CD14-positive monocyte (primary cell): ENCODE data around the gene ZNF334. TPM values are rescaled to one million over a fixed set of nuclear protein-coding genes. Genes with fewer than 3 reads are reported as not detected.

Experiments used
- DNase-seq, 3 donors: peaks; one replicate each; pipeline ENCODE4 v3.0.0-alpha.2; 2011 to 2022
- H2AFZ ChIP-seq: 2 replicates; pipeline ENCODE4 v1.6.0; 2012; ENCODE audit warnings: mild to moderate bottlenecking, low read depth, low read length, inconsistent platforms; ENCODE audit not compliant: insufficient read depth, poor library complexity, severe bottlenecking
- H3K27ac ChIP-seq, 2 donors: 1 replicate in 1 of 2; 2 replicates in 1 of 2; pipeline ENCODE4 v1.5.1; 2012 to 2013; ENCODE audit warnings: low read length in 2 of 2, control low read depth in 1 of 2, inconsistent platforms in 1 of 2, low read depth in 1 of 2, mild to moderate bottlenecking in 1 of 2
- H3K27me3 ChIP-seq, 2 donors: one replicate each; pipeline versions ENCODE4 v1.6.0 to v1.6.1; 2011 to 2013; ENCODE audit warnings: low read length in 2 of 2; ENCODE audit not compliant: control insufficient read depth in 2 of 2, insufficient read depth in 2 of 2
- H3K36me3 ChIP-seq, 2 donors: replicated peaks in 1 of 2; 1 replicate in 1 of 2; 2 replicates in 1 of 2; pipeline versions ENCODE4 v1.5.1 to v1.6.1; 2012 to 2013; ENCODE audit warnings: low read length in 2 of 2, control low read depth in 1 of 2, inconsistent platforms in 1 of 2, mild to moderate bottlenecking in 1 of 2; ENCODE audit not compliant: insufficient read depth in 2 of 2, control insufficient read depth in 1 of 2
- H3K4me1 ChIP-seq, 2 donors: 1 replicate in 1 of 2; 2 replicates in 1 of 2; pipeline versions ENCODE4 v1.5.1 to v1.6.1; 2012 to 2013; ENCODE audit warnings: low read length in 2 of 2, control low read depth in 1 of 2, inconsistent platforms in 1 of 2, mild to moderate bottlenecking in 1 of 2, moderate library complexity in 1 of 2; ENCODE audit not compliant: insufficient read depth in 2 of 2, control insufficient read depth in 1 of 2
- H3K4me2 ChIP-seq: replicated peaks from 2 replicates; pipeline ENCODE3; 2012; ENCODE audit warnings: low read length, moderate library complexity, mild to moderate bottlenecking; ENCODE audit not compliant: poor library complexity, severe bottlenecking; ENCODE audit errors: extremely low read depth
- H3K4me3 ChIP-seq, 3 experiments: fragments of 200-600 bp in 1 of 3; sonication (generic) in 1 of 3; replicated peaks in 1 of 3; 1 replicate in 2 of 3; 2 replicates in 1 of 3; pipeline ENCODE4 v1.5.1; 2011 to 2013; ENCODE audit warnings: low read length in 3 of 3, mild to moderate bottlenecking in 3 of 3, control low read depth in 2 of 3, low read depth in 2 of 3, inconsistent platforms in 1 of 3, moderate library complexity in 1 of 3
- H3K79me2 ChIP-seq: 2 replicates; pipeline ENCODE4 v1.6.0; 2012; ENCODE audit warnings: mild to moderate bottlenecking, control low read depth, inconsistent platforms, low read length, moderate library complexity; ENCODE audit not compliant: insufficient read depth
- H3K9ac ChIP-seq: 2 replicates; pipeline ENCODE4 v1.6.0; 2017; ENCODE audit warnings: low read length, mild to moderate bottlenecking; ENCODE audit not compliant: insufficient read depth, poor library complexity, severe bottlenecking
- H3K9me3 ChIP-seq, 2 donors: replicated peaks in 1 of 2; 1 replicate in 1 of 2; 2 replicates in 1 of 2; pipeline versions ENCODE4 v1.5.1 to v1.6.1; 2012 to 2013; ENCODE audit warnings: low read length in 2 of 2, control low read depth in 1 of 2; ENCODE audit not compliant: control insufficient read depth in 1 of 2, insufficient read depth in 1 of 2
- H4K20me1 ChIP-seq: 2 replicates; pipeline ENCODE4 v1.6.0; 2012; ENCODE audit warnings: mild to moderate bottlenecking, low read length, control low read depth, moderate library complexity; ENCODE audit not compliant: insufficient read depth
- H3K27ac Mint-ChIP-seq, 7 donors: one replicate each; pipeline ENCODE4 v1.8.0; 2020; ENCODE audit warnings: mild to moderate bottlenecking in 7 of 7, mixed read lengths in 7 of 7, moderate library complexity in 6 of 7, inconsistent platforms in 2 of 7
- H3K27me3 Mint-ChIP-seq, 3 donors: one replicate each; pipeline ENCODE4 v1.8.0; 2021 to 2022; ENCODE audit warnings: low read depth in 3 of 3, mild to moderate bottlenecking in 3 of 3, mixed read lengths in 3 of 3, moderate library complexity in 3 of 3, inconsistent platforms in 1 of 3
- H3K36me3 Mint-ChIP-seq, 2 donors: one replicate each; pipeline ENCODE4 v1.8.0; 2020; ENCODE audit warnings: mixed read lengths in 2 of 2, inconsistent platforms in 1 of 2, mild to moderate bottlenecking in 1 of 2
- H3K4me1 Mint-ChIP-seq: one replicate; pipeline ENCODE4 v1.8.0; 2020; ENCODE audit warnings: mild to moderate bottlenecking, mixed read lengths
- H3K4me3 Mint-ChIP-seq, 2 donors: one replicate each; pipeline ENCODE4 v1.8.0; 2020; ENCODE audit warnings: mild to moderate bottlenecking in 2 of 2, mixed read lengths in 2 of 2, moderate library complexity in 1 of 2
- H3K9me3 Mint-ChIP-seq, 7 donors: one replicate each; pipeline ENCODE4 v1.8.0; 2020 to 2022; ENCODE audit warnings: mixed read lengths in 7 of 7, mild to moderate bottlenecking in 6 of 7, moderate library complexity in 6 of 7, inconsistent platforms in 2 of 7
- CTCF ChIP-seq: fragments of 200-600 bp; IDR thresholded peaks from one replicate; pipeline ENCODE4 v1.8.0; 2022; ENCODE audit warnings: antibody characterized with exemption, mild to moderate bottlenecking
- WGBS: methylation state at CpG from one replicate; pipeline ENCODE4 v1.1.5; 2013; ENCODE audit warnings: missing lambda C conversion rate; ENCODE audit not compliant: insufficient coverage; 5-methylcytosine and 5-hydroxymethylcytosine counted together
- intact Hi-C, 2 donors: fragments of 100-400 bp; cut with micrococcal nuclease; formaldehyde crosslinking; loops; one replicate each; pipeline versions ENCODE4 v1.15.0 to v1.15.1; 2023
- polyA minus RNA-seq: library from RNA; depleted of rRNA, polyadenylated mRNA; stranded (reverse); fragments of >200 nt; gene quantifications from 2 replicates; pipeline ENCODE4 v1.2.3, GENCODE V29; 2012
- polyA plus RNA-seq, 3 donors: library from polyadenylated mRNA; depleted of rRNA in 1 of 3; unstranded in 2 of 3; stranded (reverse) in 1 of 3; fragments of 300-500 nt in 2 of 3; fragments of >200 nt in 1 of 3; fragmentation: Illumina TruSeq in 2 of 3; gene quantifications; 1 replicate in 2 of 3; 2 replicates in 1 of 3; pipeline ENCODE4 v1.2.3, GENCODE V29; 2012 to 2021
- total RNA-seq, 12 experiments: library from RNA in 1 of 12; stranded (reverse) in 1 of 12; fragments of 120-200 nt in 1 of 12; gene quantifications; one replicate each; pipeline ENCODE4 v1.2.4 and lab custom pipeline; 2013 to 2026; ENCODE audit warnings: mixed read lengths in 6 of 12, inconsistent platforms in 1 of 12

The ZNF334 gene
- 0.10 TPM for total RNA-seq (2013)
- polyA plus RNA-seq: under 1 TPM in 1 of 3 donors, not detected in 2; 0.04 TPM
- polyA minus RNA-seq: not detected in 2 replicates
- total RNA-seq (lab: John Stamatoyannopoulos, UW): 0 to 3.1 (median 0.13) reads per million in 11 experiments

GRCh38 chr20:46512943-46513844, at the start of gene ZNF334:
Gene ZNF334, minus strand, starts transcription at chr20:46513559. Its CDS starts 1,457 bp downstream, at chr20:46512102.
- DNase-seq: peak in 1 of 3 donors; percentile 26
- Mint-ChIP-seq H3K27me3 (peaks cover 6 to 17% (median 6%) of the 10 kb centered on the region in 3 donors), H3K27ac (no peak within 1 kb of the TSS), H3K36me3 (no peaks in the 10 kb centered on the region), H3K9me3 (no peaks in the 10 kb centered on the region), H3K4me1 (peaks cover 14% of the 10 kb centered on the region), H3K4me3 (peak within 1 kb of the TSS; percentile 79 to 93)
- peak within 1 kb of the TSS; percentile 26 to 75 (median 53) for H3K4me3 ChIP-seq
- H3K4me2 ChIP-seq: peak within 1 kb of the TSS; percentile 81
- H4K20me1 ChIP-seq: no peaks in the 10 kb centered on the region
- peaks cover 8 to 11% of the 10 kb centered on the region in 2 donors for H3K4me1 ChIP-seq
- no peak for TF ChIP-seq CTCF
- no peaks in the 10 kb centered on the region for H3K36me3 ChIP-seq
- peaks cover 6 to 12% of the 10 kb centered on the region in 2 donors for H3K27me3 ChIP-seq
- H3K9me3 ChIP-seq: no peaks in the 10 kb centered on the region
- 4% methylated on average over 40 of the region's 49 CpGs for WGBS
- peak within 1 kb of the TSS; percentile 63 for H3K9ac ChIP-seq
- H3K79me2 ChIP-seq: no peaks in the 10 kb centered on the region
- H2AFZ ChIP-seq: peak within 1 kb of the TSS; percentile 89
- H3K27ac ChIP-seq: no peak within 1 kb of the TSS
- intact Hi-C loops: no loop called here

GRCh38 chr20:46562373-46563169, 49.2 kb upstream of the ZNF334 start:
- H3K4me2 ChIP-seq: peak overlapping the region; percentile 77
- H4K20me1 ChIP-seq: no peaks in the 10 kb centered on the region
- H3K79me2 ChIP-seq: no peaks in the 10 kb centered on the region
- H3K27me3 Mint-ChIP-seq: peaks cover 3 to 8% (median 8%) of the 10 kb centered on the region in 3 donors
- no peak overlapping the region for H3K27ac ChIP-seq
- H3K4me3 Mint-ChIP-seq: no peak overlapping the region
- peak overlapping the region in 1 of 3 experiments; percentile 64 for H3K4me3 ChIP-seq
- no peaks in the 10 kb centered on the region for H3K9me3 ChIP-seq
- no peaks in the 10 kb centered on the region for H3K36me3 ChIP-seq
- H3K27me3 ChIP-seq: no peaks in the 10 kb centered on the region
- peak; percentile 46 to 72 (median 65) for DNase-seq
- H2AFZ ChIP-seq: peak overlapping the region; percentile 32
- H3K4me1 ChIP-seq: peaks cover 3 to 8% of the 10 kb centered on the region in 2 donors
- H3K9me3 Mint-ChIP-seq: no peaks in the 10 kb centered on the region
- no peak overlapping the region for H3K27ac Mint-ChIP-seq
- WGBS: 32% methylated on average over 11 of the region's 19 CpGs
- intact Hi-C loops: loop anchor here (5.0 kb wide), 2 partner anchors 35 to 40 kb away; no protein-coding TSS in a partner anchor
- peak; percentile 92 for TF ChIP-seq CTCF
- no peaks in the 10 kb centered on the region for H3K36me3 Mint-ChIP-seq
- H3K9ac ChIP-seq: no peak overlapping the region
- H3K4me1 Mint-ChIP-seq: no peaks in the 10 kb centered on the region
